EH (cell line): ENCODE data around the gene NGEF.

Experiments used
- DNase-seq: peaks from one replicate; pipeline ENCODE4 v3.0.0-alpha.2; 2015; ENCODE audit warnings: low read depth

The NGEF gene

DNA sequence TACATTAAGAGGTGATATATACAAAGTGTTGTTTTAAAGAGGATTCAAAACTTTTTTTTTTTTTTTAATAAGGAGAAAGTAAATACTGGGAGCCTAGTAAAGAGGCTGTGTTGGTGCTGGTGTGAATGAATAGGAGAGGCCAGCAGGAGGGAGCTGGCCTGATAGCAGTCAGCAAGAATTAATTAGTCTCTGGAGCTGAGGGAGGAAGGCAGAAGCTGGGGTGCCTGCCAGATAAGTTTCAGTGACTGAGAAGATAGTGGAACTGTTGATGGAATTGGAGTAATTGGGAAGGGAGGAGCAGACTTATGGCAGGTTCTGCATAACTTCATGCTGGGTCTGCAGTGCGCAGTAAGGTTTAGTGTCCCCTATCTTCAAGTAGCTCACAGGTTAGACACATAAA is 179.2 kb downstream of the NGEF start:
- no peak for DNase-seq

DNA sequence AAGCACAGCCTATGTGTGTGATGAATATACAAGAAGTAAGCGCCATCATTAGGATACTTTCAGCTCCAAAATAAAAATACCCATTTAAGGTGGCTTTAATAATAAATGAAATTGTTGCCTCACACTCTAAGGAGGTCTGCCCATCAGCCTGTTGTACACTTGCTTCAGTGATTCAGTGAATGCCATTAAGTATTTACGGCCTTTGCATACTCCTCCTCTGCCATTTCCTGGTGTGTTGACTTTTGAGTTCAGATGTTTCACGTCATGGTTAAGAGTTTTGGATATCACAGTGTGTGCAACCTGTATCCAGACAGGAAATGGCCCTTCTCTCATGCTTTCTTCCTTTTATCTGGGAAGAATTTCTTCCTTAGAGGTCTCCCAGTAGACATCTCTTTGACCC is 181.6 kb downstream of the NGEF start:
- peak; percentile 11 for DNase-seq

DNA sequence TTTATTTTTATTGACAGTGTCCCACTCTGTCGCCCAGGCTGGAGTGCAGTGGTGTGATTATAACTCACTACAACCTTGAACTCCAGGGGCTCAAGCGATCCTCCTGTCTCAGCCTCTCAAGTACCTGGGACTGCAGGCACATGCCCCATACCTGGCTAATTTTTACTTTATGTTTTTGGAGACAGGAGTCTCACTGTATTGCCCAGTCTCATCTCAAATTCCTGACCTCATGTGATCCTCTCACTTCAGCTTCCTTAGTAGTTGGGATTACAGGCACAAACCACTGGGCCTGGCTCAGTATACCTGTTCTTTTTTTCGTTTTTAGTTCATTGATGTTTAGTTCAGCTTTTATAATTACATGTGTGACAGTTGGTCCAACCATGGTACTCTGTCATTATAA is 183.1 kb downstream of the NGEF start:
- DNase-seq, result no peak
